GM21786 (cell line): ENCODE data around the gene AKIRIN2.

Experiments used
- ATAC-seq: cut with Tn5 transposase; IDR thresholded peaks from one replicate; pipeline ENCODE4 v1.9.1; 2021; ENCODE audit not compliant: unreplicated experiment

The AKIRIN2 gene

DNA sequence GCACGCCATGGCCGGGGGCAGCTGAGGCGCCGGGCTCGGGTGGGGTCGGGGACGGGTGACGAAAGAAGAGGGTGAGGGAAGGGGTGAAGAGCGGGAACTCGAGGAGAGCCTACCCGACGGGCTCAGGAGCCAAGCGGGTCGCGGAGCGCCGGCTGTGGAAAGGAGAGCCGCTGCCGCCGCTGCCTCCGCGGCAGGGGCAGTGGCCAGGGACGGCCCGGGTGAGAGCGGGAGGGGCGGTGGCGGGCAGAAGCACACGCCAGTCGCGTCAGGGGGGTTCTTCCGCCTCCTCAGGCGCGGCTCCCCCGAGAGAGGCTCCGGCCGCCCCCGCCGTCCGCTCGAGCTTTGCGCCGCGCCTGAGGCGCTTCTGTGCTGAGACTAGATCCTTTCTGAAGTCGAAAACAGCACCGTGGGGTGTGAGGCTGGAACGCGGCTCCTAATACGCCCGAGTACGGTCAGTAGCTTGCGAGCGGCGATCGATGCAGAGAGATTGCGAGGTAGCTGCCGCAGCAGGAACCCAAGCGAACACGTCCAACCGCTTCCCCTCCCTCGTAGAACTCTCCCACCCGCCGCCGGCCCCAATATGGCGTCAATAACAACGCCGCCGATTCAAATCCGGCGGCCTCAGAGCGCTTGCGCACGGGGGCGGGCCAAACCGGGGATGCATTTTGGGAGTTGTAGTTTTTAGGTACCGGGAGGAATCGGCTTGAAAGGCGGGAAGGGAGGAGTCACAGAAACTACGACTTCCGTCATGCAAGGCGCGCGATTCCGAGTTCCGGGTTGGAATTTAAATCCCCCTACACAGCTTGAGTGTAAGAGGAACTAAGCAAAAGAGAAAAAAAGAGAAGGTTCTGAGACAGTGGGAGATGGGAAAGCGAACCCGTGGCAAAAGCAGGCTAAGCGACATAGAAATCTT is at the start of gene AKIRIN2:
TSS of gene AKIRIN2 (minus strand) at position 558 of the 913 bp plus-strand sequence. CDS start at position 9, 549 bp downstream.
- ATAC-seq, result peak; percentile 56

DNA sequence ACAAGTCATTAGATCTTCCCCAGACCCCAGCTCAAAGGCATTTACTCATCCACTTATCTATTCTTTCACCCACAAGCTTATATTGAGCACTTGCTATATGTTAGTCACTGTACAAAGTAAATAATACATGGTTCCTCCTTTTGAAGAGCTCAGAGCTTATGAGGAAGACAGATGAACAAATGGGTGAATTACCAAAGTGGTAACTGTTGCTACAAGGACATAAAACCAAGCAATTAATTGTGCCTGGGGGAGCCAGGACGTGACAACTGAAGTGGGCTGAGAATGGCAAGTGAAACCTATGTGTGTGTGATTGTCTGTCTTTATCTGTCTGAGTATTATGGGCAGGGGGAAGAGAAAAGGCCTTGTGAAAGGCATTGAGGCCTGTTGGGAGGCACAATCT is 45.6 kb upstream of the AKIRIN2 start:
- ATAC-seq, result no peak

DNA sequence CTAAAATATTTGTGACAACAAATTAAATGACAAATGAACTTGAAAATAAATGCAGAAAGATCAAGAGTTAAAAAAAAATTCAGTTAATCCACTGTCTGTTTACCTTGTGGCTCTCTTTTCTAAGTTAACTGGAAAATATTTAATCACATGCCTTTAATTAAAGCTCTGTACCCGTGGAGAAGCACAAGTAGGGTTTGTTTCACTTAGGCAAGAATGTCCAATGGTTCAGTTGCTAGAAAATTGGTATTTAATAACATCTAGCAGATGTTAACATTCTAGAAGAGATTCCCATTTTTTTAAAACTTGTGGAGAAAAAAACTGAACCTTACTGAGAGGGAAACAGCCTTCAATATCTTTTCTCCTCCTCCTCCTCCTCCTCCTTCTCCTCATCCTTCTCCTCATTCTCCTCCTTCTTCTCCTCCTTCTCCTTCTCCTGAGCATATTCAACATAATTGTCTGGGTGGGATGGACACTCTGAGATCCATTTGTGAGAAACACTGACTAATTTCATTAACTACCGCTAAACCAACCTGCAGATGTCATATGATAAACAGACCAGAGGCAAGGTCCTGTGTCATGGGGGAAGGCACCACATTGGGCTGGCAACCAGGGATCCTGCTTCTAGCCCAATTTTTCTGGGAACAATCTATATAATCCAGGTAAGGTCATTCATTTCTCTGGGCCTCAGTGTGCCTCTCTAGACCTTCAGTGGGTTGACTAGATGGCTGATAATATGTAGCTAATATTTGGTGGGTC is 44.1 kb upstream of the AKIRIN2 start:
- no peak for ATAC-seq

DNA sequence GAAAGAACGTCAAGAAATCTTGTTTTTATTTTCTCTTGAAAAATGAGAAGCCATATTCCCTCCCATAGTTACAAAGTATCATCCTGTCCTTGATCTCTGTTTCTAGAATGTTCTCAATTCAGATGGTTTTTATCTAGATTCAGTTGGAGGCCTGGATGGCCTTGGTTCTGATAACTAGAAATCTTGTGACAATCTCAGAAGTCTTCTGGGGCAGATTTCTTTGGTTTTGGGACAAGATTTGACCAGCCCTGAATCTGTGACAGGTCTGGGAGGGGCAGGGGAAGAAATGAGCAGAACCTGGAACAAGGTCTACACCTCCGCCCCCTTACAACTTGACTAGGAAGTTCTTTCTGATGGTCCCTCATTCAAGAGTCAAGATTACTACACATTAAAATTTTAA is 41.4 kb upstream of the AKIRIN2 start:
- ATAC-seq, result no peak

DNA sequence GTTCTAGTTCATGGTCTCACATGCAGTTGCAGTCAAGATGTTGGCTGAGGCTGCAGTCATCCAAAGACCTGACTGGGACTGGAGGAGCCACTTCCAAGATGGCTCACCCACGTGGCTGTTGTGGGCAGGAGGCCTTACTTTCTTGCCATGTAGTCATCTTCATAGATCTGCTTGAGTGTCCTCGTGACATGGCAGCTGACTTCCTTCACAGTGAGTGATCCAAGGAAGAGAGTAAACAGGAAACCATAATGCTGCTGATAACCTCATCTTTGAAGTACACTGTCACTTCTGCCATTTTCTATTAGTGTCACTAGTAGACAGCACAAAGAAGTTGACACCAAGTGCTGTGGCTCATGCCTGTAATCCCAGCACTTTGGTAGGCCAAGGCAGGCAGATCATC is 40.1 kb upstream of the AKIRIN2 start:
- ATAC-seq, result peak; percentile 52

DNA sequence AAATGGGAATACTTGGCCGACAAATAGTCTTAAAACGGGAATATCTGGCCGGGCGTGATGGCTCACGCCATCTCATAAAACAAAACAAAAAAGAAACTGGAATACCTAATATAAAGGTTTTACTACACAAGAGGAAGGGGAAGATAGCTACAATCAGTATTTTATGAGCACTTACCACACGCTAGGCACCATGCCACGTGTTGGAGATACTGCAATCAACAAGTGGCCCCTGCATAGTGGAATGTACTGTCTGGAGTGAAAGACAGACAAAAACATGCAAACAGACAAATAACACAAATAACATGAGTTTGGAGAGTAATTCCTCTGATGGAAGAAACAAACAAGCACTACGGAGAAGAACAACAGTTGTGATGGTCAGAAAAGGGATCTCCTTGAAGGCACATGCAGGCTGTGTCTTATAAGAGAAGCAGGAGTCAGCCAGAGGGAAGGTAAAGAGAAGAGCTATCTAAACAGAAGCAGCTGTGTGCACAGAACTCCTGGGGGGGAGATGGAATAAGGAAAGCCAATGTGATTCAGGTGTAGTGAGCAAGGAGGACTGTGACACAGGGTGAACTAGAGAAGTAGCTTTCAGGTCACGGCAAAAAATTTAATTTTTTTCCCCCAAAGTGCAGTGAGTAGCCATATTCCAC is 39.1 kb upstream of the AKIRIN2 start:
- no peak for ATAC-seq

DNA sequence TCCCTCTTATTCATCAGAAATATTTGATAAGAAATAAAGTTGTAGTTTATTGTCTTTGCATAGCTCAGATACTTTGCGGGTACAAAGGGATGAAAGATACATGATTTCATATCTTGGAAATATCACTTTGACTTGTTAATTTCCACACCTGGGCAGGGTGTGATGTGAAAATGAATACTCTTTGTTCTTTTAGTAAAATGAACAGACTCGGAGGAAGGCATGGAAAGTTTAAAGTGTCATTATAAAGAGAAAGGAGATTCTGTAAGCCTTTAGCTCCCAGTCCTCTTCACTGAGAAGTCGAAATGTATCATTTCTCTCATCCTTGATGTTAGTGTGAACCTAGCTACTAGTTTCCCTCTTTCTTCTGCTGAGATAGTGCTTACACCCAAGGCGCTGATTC is 36.7 kb upstream of the AKIRIN2 start:
- ATAC-seq, result no peak

DNA sequence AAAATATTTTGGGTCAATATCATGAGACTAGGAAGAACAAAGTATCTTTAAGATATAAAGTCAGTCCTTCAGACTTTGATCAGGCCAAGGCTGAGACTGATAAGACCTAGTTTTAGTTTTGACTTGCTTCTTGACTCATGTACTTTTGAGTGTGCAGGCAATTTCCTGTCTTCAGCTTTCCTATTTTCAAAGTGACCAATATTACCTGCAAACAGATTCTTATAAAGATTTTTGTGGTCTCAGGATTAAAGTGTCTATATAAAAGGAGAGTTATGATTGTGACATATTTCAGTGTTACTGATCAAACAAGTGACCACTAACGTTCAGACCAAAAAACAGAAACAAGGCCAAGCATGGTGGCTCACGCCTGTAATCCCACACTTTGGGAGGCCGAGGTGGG is 36.0 kb upstream of the AKIRIN2 start:
- ATAC-seq, result peak; percentile 38

DNA sequence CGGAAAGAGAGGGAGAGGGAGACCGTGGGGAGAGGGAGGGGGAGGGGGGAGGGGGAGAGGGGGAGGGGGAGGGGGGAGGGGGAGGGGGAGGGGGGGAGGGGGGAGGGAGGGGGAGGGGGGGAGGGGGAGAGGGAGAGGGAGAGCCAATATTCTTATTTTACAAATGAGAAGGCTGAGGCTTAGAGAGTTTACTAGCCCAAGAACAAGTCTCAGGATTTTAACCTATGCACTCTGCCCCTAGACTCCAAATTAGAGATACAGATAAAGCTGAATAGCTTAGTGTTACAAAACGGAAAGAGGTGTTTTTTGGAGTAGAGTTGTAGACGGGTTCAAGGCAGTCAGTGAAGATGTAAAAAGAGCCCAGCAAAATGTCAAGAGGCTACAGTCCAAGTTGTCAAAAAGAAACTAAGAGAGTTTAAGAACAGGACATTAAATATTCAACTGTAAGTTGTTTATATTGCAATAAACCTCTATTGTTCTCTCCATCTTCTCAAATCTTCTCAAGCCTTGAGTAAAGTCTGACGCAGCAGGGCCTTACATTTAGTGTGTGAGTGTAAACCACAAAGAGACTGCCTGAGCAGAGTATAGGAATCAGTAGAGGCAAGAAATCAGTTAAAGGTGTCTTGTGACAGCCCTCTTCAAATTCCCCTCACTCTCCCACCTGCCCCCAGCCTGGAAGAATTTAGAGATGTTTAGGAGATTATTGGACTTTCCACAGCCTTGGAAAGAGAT is 34.9 kb upstream of the AKIRIN2 start:
- no peak for ATAC-seq

DNA sequence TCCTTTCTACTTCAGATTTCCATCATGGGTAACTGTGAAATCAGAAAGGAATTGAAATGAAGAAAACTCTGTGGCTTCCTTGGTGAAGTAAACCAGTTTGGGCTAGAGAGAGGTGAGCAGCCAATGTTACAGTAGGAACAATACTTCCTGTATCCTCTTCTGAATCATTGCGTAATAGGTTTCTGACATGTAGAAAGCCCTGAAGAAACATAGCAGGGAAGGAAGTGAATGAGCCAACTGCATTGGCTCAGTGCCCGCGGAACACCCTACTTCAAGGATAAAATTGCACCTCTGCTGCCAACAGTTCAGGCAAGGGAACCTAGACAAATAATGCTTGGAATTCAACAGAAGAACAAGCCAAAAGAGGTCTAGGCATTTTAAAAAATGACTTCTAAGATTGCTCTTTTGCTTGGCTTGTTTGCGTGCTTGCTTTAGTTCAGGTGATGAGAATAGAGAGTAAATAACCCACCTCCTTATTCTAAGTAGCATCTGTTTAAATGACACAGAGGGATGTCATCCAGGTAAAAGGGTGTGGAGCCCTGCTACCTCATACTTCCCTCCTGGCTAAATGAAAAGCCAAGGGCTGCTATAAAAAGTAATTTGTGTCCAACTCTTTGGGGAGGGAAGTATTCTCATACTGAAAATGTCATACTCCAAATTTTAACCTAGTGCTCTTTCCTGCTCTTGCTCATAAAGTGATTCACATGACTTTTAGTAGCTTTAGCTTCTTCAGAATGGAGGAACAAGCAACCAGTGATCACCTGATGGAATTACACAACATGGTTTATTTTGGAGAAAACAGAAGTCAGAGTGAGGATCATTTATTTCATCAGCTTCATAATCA is 30.0 kb upstream of the AKIRIN2 start:
- peak; percentile 63 for ATAC-seq

DNA sequence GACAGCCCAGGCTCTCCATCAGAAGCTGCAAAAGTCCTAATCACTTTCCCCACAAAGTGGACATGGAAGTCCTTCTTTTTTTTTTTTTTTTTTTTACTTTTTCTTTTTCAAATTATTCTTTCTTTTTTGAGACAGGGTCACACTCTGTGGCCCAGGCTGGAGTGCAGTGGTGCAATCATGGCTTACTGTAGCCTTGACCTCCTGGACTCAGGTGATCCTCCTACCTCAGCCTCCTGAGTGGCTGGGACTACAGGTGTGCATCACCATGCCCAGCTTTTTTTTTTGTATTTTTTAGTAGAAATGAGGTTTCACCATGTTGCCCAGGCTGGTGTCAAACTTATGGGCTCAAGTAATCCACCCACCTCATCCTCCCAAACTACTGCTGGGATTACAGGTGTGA is 29.0 kb upstream of the AKIRIN2 start:
- no peak for ATAC-seq

DNA sequence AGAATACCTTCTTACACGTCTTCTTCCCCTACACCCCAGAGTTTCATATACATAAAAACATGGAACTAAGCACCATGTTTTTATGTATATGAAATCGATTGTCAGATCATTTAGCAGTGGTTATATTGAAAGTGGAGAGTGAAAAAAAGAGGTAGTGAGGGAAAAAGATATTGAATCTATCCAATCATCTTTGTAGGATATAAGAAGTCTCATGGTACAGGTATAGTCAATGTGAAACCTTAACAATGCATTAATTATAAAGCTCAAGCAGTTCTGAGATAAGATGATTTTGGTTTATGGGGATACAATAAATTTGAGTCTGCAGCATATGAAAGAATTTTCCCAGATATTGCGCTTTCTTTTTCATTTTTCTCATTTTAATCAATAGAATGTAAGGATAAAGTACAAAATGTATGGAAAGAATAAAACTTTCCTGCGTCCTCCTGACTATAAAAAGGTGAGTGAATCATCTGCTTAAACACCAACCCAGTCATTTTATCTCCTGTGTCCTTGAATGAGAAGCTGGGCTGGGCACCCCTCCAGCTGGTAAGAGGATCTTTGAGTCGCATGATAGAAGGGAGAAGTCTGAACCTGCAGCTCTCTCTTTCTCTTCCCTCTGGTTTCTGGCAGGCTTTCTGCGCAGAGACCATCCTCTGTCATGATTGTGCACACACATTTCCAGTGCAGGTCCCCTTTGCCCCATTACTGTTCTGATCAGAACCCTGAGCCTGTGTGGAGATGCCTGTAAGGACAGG is 28.1 kb upstream of the AKIRIN2 start:
- ATAC-seq, result no peak

DNA sequence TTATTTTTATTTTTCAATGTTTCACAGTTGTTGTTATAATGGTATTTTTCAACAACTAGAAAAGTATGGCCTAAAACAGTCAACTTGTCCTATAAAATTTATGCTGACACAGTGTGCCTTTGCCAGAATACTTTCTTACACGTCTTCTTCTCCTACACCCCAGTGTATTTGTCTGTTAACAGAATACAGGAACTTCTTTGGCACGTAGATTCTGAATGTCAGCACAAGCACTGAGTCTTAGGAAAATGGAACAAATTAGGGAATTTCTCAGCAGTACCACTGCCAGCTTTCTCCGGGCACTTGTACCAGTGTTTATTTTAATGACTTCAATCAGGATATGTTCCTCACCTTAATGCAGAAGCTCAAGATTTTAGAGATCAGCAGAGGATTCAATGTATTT is 26.7 kb upstream of the AKIRIN2 start:
- ATAC-seq, result no peak

DNA sequence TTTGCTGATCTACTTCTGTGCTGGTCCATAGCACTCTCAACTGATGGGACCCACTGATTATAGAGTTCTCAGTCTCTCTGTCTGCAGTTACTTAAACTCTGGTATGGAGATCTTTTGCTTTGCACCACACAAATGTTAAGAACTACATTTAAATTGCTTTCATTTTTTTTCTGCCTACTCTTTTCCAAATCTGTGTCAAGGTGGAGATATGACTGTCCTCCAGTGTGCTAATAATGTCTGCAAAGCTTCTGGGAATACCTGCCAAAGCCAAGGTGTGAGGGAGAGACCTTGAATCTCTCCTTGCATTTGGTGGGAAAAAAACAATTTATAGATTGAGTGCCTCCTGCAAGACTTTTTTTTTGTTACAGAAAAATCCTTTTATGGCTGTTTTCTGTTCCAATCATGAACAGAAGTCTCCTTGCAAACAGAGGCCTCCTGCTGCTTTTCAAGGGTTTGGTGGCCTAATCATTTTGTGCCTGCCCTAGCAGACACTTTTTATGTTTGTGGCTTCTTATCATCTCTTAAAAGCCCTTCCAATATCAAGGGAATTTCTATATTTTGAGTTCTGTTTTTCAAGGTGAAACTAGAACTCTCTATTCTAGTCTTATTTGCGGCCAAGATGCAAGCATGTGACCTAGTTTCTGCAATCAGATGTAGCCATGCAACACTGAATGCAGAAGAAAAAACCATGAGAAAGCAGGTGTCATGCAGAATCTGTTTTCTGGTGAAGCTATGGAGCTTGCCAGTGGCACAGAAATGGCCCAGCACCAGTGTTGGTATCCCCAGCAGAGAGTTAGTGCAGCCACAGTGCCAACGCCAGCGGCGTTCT is 23.2 kb upstream of the AKIRIN2 start:
- peak; percentile 84 for ATAC-seq

DNA sequence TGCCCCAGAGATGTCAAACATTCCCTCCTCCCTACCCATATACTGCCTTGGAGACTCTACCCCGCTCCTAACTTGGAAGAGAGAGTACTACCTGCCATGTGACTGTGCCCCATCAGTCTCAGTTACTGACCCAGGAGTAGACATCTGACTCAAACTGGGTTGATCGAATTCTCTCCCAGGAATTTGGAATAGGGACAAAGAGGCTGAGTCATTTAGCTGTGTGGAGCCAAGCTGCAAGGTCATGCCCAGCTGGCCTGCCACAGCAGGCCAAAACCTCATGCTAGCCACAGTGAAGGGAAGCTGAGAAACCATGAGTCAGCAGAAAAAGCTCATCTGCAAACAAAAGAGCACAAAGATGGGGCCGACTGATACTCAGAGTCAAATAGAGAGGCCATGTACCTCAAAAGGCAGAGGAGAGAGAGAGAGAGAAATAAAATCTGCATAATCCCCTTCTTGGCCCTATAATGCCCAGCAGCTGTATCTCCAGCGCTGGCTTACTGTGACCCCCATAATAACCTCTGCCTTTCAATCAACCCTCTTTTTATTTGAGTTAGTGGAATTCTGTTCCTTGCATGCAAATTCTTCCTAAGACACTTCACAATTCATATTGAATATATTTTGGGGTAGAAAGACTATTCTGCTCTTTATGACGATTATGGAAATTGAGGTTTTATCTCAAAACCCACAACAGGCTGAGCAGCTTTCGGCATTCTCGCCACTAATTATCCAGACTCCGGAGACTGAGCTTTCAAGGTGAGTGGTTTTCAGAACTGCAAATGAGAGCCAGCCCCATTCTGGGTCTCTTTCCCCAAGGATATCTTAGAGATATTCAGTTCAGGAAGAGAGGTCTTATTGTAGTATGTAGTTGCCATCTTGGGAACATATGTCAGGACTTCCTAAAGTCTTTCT is 21.4 kb upstream of the AKIRIN2 start:
- ATAC-seq, result peak; percentile 46

DNA sequence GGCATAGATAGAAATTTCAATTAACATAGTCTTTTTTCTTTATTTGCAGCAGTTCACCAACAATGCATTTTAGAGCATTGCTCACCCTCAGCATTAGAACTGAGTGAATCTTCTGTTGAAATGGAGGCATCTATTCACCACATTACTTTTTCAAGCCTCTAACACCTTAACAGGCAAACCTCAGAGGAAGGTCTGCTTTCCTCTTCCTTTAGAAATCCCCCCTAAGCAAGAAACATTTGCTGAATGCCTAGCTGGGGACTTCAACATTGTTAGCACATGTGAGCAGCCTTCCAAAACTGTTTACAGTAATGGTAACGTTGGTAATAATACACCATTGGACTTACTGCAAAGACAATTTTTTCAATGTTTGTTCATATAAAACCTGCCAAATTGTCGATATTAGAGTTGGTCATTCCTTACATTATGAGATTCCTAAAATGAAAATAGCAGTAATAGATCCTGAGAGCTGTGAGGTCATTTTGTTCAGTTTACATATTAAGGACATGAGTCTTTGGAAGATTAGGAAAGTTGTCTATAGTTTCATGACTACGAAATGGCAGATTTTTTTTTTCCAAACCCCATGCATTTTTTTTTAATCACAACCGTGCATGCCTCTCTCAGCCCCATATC is 20.6 kb upstream of the AKIRIN2 start:
- ATAC-seq, result no peak

DNA sequence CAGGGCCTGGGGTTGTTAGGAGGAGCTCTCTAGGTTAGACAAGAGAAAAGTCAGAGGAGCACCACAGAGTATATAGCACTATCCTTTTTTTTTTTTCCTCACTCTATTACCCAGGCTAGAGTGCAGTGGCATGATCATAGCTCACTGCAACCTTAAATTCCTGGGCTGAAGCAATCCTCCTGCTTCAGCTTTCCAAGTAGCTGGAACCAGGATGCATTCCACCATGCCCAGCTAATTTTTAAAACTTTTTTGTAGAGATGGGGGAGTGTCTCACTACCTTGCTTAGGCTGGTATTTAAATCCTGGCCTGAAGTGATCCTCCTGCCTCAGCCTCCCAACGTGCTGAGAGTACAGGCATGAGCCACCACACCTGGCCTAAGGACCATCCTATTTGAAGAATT is 19.3 kb upstream of the AKIRIN2 start:
- ATAC-seq, result no peak
